ENCODE results near the gene ZNF454. TPM values are rescaled to one million over a fixed set of nuclear protein-coding genes. Genes with fewer than 3 reads are reported as not detected.
A peak's percentile ranks its signal among the peaks of the same experiment; 100 is the strongest.

Gene ZNF454
- total RNA-seq, 1 donor from 2014 or later, result 1.6 TPM

- H3K4me3 Mint-ChIP-seq (ENCODE audit: unreplicated experiment), result no peak overlapping the region
- H3K4me1 Mint-ChIP-seq (ENCODE audit: unreplicated experiment), result no peaks in the 10 kb centered on the region
- H3K27me3 Mint-ChIP-seq (ENCODE audit: unreplicated experiment), result no peaks in the 10 kb centered on the region
- H3K27ac Mint-ChIP-seq (ENCODE audit: unreplicated experiment), result no peak overlapping the region
- H3K9me3 Mint-ChIP-seq (ENCODE audit: unreplicated experiment), result peaks cover 65% of the 10 kb centered on the region
- TF ChIP-seq CTCF (IDR thresholded peaks at IDR 0.05), result no peak
- peaks cover 26% of the 10 kb centered on the region for H3K36me3 Mint-ChIP-seq (ENCODE audit: unreplicated experiment)
- no peak for DNase-seq (ENCODE audit: extremely low spot score, unreplicated experiment)
These were observed 8.9 kb upstream of the ZNF454 start for GRCh38 chr5:178931846-178932760.

- Mint-ChIP-seq H3K36me3 (ENCODE audit: unreplicated experiment) (peaks cover 18% of the 10 kb centered on the region), H3K4me3 (ENCODE audit: unreplicated experiment) (peak overlapping the region; percentile 91), H3K9me3 (ENCODE audit: unreplicated experiment) (peaks cover 58% of the 10 kb centered on the region), H3K27ac (ENCODE audit: unreplicated experiment) (peak overlapping the region; percentile 86), H3K4me1 (ENCODE audit: unreplicated experiment) (peaks cover 6% of the 10 kb centered on the region), H3K27me3 (ENCODE audit: unreplicated experiment) (no peaks in the 10 kb centered on the region)
- no peak for DNase-seq (ENCODE audit: extremely low spot score, unreplicated experiment)
- no peak for TF ChIP-seq CTCF (IDR thresholded peaks at IDR 0.05)
These were observed 363 bp downstream of the ZNF454 start for GRCh38 chr5:178941361-178941760.

GRCh38 chr5:178965465-178966055 lies 24.6 kb downstream of the ZNF454 start:
- peaks cover 56% of the 10 kb centered on the region for H3K9me3 Mint-ChIP-seq (ENCODE audit: unreplicated experiment)

GRCh38 chr5:178981381-178981780 lies 40.4 kb downstream of the ZNF454 start:
- Mint-ChIP-seq H3K4me3 (ENCODE audit: unreplicated experiment) (no peak overlapping the region), H3K27me3 (ENCODE audit: unreplicated experiment) (no peaks in the 10 kb centered on the region), H3K4me1 (ENCODE audit: unreplicated experiment) (no peaks in the 10 kb centered on the region), H3K9me3 (ENCODE audit: unreplicated experiment) (peaks cover 30% of the 10 kb centered on the region), H3K27ac (ENCODE audit: unreplicated experiment) (no peak overlapping the region), H3K36me3 (ENCODE audit: unreplicated experiment) (peaks cover 2% of the 10 kb centered on the region)
- DNase-seq (ENCODE audit: extremely low spot score, unreplicated experiment), result no peak
- no peak for TF ChIP-seq CTCF (IDR thresholded peaks at IDR 0.05)

More at GRCh38 chr5:178965465-178966055, 24.6 kb downstream of the ZNF454 start:
- DNase-seq (ENCODE audit: extremely low spot score, unreplicated experiment), result no peak
- H3K4me1 Mint-ChIP-seq (ENCODE audit: unreplicated experiment), result no peaks in the 10 kb centered on the region
- TF ChIP-seq CTCF (IDR thresholded peaks at IDR 0.05), result no peak
- H3K27me3 Mint-ChIP-seq (ENCODE audit: unreplicated experiment), result no peaks in the 10 kb centered on the region
- no peak overlapping the region for H3K27ac Mint-ChIP-seq (ENCODE audit: unreplicated experiment)
- H3K4me3 Mint-ChIP-seq (ENCODE audit: unreplicated experiment), result no peak overlapping the region
- H3K36me3 Mint-ChIP-seq (ENCODE audit: unreplicated experiment), result peaks cover 18% of the 10 kb centered on the region

GRCh38 chr5:178982941-178983340 lies 41.9 kb downstream of the ZNF454 start:
- TF ChIP-seq CTCF (IDR thresholded peaks at IDR 0.05), result no peak
- Mint-ChIP-seq H3K4me1 (ENCODE audit: unreplicated experiment) (no peaks in the 10 kb centered on the region), H3K27me3 (ENCODE audit: unreplicated experiment) (no peaks in the 10 kb centered on the region), H3K36me3 (ENCODE audit: unreplicated experiment) (peaks cover 2% of the 10 kb centered on the region), H3K27ac (ENCODE audit: unreplicated experiment) (no peak overlapping the region), H3K4me3 (ENCODE audit: unreplicated experiment) (no peak overlapping the region), H3K9me3 (ENCODE audit: unreplicated experiment) (peaks cover 22% of the 10 kb centered on the region)
- no peak for DNase-seq (ENCODE audit: extremely low spot score, unreplicated experiment)

Data from osteocyte (in vitro differentiated cells).